HUES64 (cell line): ENCODE results near the gene AMACR.

Source experiments
- H3K27ac ChIP-seq: 2 replicates; pipeline ENCODE4 v1.7.0; 2013; ENCODE audit warnings: low read depth, low read length, inconsistent platforms
- H3K27me3 ChIP-seq: 2 replicates; pipeline ENCODE4 v1.6.1; 2013; ENCODE audit warnings: mild to moderate bottlenecking, low read length; ENCODE audit not compliant: insufficient read depth
- H3K36me3 ChIP-seq: 2 replicates; pipeline ENCODE4 v1.6.1; 2013; ENCODE audit warnings: mild to moderate bottlenecking, low read length; ENCODE audit not compliant: insufficient read depth
- H3K4me1 ChIP-seq: 2 replicates; pipeline ENCODE4 v1.6.1; 2013; ENCODE audit warnings: mild to moderate bottlenecking, low read length, moderate library complexity; ENCODE audit not compliant: insufficient read depth
- H3K4me3 ChIP-seq: 2 replicates; pipeline ENCODE4 v1.5.1; 2013; ENCODE audit warnings: mild to moderate bottlenecking, low read length, moderate library complexity
- H3K9ac ChIP-seq: 2 replicates; pipeline ENCODE4 v1.6.1; 2013; ENCODE audit warnings: mild to moderate bottlenecking, low read depth, low read length
- H3K9me3 ChIP-seq: 2 replicates; pipeline ENCODE4 v1.6.1; 2013; ENCODE audit warnings: low read depth, low read length; ENCODE audit not compliant: insufficient read depth
- WGBS: fragments of 150-250, 120-280 bp; methylation state at CpG from one replicate; pipeline ENCODE4 v1.1.7; 2013; ENCODE audit warnings: missing lambda C conversion rate; 5-methylcytosine and 5-hydroxymethylcytosine counted together

Gene AMACR

GRCh38 chr5:33937017-33937706 is 70.7 kb downstream of the AMACR start:
- no peak overlapping the region for H3K9ac ChIP-seq
- no peaks in the 10 kb centered on the region for H3K9me3 ChIP-seq
- H3K27me3 ChIP-seq: peaks cover 27% of the 10 kb centered on the region
- H3K4me1 ChIP-seq: no peaks in the 10 kb centered on the region; the same call in 1 of the 2 replicates
- 96% methylated on average over 54 of the region's 54 CpGs for WGBS
- no peak overlapping the region for H3K4me3 ChIP-seq
- no peaks in the 10 kb centered on the region for H3K36me3 ChIP-seq
- H3K27ac ChIP-seq: no peak overlapping the region

- H3K27me3 ChIP-seq: peaks cover 27% of the 10 kb centered on the region
- peaks cover 3% of the 10 kb centered on the region; the same call in 1 of the 2 replicates for H3K4me1 ChIP-seq
- H3K9ac ChIP-seq: no peak within 1 kb of the TSS
- H3K27ac ChIP-seq: no peak within 1 kb of the TSS
- no peaks in the 10 kb centered on the region for H3K36me3 ChIP-seq
- H3K9me3 ChIP-seq: no peaks in the 10 kb centered on the region
- H3K4me3 ChIP-seq: peak within 1 kb of the TSS; percentile 68
- 44% methylated on average over 45 of the region's 45 CpGs for WGBS
Observed at GRCh38 chr5:33936381-33937016, 71.4 kb downstream of the AMACR start, which contains the start of gene RXFP3. Gene RXFP3, plus strand, starts transcription at chr5:33936386. Its CDS starts 355 bp downstream, at chr5:33936741.
